Stimulated activated CD4-positive, alpha-beta T cell treated with anti-CD3 and anti-CD28 coated beads, Interleukin-4, amount 100 ng/mL, for 1 hour (primary cell): Measurements from ENCODE around the gene AP3D1.
"Not testable (repeated sequence)": the region's sequence is repeated elsewhere in the genome, so short reads cannot be mapped to it uniquely, and the experiment has no call there.

Experiments used
- DNase-seq: peaks from one replicate; pipeline ENCODE4 v3.0.0-alpha.2; 2020

The AP3D1 gene

GRCh38 chr19:2108251-2109016 is 42.9 kb downstream of the AP3D1 start:
- DNase-seq = no peak

DNA sequence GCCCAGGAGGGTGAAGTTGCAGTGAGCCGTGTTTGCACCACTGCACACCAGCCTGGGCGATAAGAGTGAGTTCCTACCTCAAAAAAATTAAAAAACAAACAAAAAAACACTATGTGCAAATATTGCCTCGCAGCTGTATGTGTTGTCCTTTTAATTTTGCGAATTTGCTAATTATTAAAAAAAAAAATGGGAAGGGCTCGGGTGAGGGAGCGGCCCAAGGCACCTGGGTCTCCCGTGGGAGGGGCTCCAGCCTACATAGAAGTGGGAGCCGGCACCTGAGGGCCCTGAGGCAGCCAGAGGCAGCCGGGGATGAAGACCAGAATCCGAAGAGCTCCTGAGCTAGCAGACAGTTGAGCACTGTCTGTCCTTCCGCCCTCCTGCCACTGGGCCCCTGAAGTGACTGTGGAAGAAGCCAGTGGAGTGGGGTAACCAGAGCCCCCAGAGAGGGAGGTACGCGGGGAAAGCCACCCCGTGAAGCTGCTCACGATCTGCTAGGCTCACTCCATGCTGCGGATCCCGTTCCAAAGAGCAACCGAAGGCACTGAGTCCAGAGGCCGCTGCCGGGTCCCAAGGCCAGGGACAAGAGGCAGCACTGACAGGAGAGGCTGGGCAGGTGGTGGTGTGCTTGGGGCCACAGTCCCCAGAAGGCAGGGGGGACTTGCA is 48.2 kb downstream of the AP3D1 start:
- DNase-seq = no peak

DNA sequence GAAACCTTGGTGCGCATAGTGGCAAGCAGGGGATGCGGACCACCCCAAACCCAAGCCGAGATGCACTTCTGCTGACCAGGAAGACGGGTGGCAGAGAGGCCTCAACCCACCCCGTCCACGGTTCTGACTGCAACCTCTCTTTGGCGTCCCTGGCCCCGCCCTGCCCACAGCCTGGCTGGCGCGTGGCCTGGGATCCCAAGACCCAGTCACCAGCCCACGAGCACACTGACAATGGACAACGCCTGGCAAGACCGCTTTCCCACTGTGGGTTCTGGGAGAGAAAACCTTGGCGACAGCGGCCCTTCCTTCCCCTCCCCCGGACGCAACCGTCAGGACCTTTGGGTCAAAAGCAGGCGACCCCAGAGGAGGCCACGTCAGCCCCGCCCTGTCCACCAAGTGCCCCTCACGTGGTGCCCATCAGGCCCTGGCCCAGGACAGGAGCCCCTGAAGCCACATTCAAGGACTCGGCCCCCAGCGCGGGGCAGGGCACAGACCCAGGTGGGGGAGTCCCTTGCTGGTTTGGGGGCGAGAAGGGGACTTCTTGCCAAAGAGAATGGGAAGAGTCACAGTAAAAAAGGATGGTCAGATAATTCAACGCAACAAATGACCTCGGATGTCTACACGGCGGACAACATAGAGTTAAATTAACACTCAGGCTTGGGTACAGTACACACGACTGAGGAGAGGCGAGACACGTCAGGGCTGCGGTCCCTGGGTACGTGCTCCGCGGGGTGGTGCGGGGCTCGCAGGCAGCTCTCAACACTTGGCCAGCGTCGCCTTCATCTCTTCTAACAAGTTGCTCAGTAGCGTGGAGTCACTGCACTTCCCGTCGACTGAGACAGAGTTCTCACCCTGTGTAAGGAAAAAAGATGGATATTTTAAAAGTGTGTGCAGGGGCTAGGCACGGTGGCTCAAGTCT is 49.7 kb downstream of the AP3D1 start:
- DNase-seq = no peak

- no peak for DNase-seq
These were observed 50.7 kb downstream of the AP3D1 start for GRCh38 chr19:2100719-2101061.

GRCh38 chr19:2099937-2100718 is 51.2 kb downstream of the AP3D1 start:
- DNase-seq = no peak

DNA sequence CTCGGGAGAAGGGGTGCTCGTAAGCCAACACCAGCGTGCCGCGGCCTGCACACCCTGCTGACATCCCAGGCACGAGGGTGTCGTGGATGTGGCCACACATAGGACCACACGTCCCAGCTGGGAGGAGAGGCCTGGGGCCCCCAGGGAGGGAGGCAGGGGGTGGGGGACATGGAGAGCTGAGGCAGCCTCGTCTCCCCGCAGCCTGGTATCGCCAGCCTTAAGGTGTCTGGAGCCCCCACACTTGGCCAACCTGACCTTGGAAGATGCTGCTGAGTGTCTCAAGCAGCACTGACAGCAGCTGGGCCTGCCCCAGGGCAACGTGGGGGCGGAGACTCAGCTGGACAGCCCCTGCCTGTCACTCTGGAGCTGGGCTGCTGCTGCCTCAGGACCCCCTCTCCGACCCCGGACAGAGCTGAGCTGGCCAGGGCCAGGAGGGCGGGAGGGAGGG is 52.3 kb downstream of the AP3D1 start:
- DNase-seq = no peak

DNA sequence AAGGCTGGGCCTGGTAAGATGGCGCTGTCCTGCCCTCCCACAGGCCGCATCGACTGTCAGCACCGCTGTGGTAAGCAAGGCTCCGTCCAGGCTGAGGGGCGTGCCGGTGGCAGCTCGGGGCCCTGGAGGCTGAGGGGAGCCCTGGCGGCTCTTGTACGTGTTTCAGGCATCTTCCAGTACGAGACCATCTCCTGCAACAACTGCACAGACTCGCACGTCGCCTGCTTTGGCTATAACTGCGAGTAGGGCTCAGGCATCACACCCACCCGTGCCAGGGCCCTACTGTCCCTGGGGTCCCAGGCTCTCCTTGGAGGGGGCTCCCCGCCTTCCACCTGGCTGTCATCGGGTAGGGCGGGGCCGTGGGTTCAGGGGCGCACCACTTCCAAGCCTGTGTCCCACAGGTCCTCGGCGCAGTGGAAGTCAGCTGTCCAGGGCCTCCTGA is 53.5 kb downstream of the AP3D1 start:
- DNase-seq = no peak

DNA sequence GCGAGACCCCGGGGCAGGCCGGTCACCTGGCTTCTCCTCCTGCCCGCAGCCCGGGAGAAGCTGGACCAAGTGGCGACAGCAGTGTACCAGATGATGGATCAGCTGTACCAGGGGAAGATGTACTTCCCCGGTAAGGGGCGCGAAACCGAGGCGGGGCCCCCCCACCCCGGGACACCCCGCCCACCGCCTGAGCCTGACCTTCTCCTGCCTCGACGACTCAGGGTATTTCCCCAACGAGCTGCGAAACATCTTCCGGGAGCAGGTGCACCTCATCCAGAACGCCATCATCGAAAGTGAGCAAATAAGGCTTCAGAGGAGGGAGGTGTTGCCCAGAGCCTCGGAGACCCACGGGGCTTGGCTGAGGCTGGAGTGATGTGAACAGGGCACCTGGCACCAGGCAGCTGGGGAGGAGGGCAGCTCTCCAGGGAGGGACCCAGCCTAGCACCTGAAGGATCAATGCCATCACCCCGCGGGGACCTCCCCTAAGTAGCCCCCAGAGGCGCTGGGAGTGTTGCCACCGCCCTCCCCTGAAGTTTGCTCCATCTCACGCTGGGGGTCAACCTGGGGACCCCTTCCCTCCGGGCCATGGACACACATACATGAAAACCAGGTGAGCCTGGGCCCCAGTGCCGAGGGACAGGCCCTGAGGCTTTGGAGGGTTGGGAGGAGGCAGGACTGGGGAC is 54.0 kb downstream of the AP3D1 start:
- peak; percentile 65 for DNase-seq

DNA sequence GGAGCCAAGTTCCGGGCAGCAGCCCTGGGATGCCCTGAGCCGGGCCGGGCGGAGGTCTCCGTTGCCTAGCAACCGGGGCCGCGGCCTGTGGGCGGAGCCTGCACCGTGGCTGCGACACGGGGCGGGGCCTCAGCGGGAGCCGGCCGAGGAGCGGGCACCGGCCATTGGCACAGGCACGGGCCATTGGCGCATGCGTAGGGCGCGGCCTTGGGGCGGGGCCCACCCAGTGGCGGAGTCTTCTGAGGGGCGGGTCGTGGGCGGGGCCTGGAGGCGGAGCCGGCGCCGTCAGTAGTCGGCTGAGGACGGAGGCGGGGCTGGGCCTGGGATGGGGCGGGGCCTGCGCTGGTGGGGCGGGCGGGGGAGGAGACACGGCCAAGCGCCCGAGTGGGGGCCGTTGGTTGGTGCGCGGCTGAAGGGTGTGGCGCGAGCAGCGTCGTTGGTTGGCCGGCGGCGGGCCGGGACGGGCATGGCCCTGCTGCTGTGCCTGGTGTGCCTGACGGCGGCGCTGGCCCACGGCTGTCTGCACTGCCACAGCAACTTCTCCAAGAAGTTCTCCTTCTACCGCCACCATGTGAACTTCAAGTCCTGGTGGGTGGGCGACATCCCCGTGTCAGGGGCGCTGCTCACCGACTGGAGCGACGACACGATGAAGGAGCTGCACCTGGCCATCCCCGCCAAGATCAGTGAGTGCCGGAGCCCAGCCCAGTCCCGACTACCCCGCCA is 54.7 kb downstream of the AP3D1 start, which contains the start of gene IZUMO4:
IZUMO4 (plus strand) TSS at position 436 of the 723 bp plus-strand sequence; CDS start at position 467, 31 bp downstream.
- DNase-seq = peak; percentile 100

DNA sequence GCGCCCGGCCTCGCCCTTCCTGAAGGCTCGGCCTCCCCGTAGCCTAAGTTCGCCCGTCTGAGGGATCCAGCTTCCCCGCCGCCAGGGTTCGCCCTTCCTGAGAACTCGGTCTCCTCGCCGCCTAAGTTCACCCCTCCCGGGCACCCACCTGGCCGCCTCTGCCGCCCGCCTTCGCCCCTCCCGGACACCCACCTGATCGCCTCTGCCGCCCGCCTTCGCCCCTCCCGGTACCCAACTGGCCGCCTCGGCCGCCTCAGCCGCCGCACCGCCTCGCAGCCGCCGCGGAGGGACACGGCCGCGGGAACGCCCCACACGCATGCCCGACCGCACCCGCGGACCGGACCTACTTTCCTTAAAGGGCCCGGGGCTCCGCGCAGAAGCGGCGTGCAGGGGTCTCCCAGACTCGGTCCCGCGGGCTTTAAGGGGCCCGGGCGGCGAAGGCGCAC is 55.3 kb downstream of the AP3D1 start, which contains the start of gene MOB3A:
MOB3A (minus strand) TSS at position 293 of the 446 bp plus-strand sequence. CDS start 17,766 bp downstream, outside the sequence.
- DNase-seq = peak; percentile 84

DNA sequence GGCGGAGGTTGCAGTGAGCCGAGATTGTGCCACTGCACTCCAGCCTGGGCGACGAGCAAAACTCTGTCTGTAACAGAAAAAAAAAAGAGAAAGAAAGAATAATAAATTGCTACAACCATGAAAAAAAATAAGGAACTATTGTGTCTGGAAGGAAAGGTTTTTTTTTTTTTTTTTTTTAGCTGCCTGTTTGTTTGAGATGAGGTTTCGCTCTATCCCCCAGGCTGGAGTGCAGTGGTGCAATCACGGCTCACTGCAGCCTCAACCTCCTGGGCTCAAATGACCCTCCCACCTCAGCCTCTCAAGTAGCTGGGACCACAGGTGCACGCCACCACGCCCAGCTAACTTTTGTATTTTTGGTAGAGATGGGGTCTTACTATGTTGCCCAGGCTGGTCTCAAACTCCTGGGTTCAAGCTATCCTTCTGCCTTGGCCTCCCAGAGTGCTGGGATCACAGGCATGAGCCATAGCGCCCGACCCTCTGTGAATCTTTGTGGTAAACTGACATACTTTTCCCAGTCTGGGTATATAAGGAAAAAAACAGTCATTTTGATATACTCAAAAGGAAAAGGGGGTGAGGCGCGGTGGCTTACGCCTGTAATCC is 59.3 kb downstream of the AP3D1 start:
- DNase-seq = not testable (repeated sequence)

DNA sequence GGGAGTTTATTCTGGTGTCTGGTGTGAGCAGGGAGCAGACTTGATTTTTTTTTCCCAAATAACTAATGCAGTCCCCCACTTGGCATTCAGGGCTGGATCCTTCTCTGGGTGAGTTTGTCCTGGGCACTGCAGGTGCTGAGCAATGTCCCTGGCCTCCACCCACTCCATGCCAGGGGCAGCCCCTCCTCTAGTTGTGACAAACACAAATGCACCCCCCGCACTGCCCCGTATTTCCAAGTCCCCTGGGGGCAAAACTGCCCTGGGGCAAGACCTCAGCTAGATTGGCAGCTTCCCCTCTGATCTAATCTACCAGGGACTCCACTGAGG is 61.7 kb downstream of the AP3D1 start:
- DNase-seq = no peak

- no peak for DNase-seq
These were observed 62.2 kb downstream of the AP3D1 start for GRCh38 chr19:2089001-2089711.

DNA sequence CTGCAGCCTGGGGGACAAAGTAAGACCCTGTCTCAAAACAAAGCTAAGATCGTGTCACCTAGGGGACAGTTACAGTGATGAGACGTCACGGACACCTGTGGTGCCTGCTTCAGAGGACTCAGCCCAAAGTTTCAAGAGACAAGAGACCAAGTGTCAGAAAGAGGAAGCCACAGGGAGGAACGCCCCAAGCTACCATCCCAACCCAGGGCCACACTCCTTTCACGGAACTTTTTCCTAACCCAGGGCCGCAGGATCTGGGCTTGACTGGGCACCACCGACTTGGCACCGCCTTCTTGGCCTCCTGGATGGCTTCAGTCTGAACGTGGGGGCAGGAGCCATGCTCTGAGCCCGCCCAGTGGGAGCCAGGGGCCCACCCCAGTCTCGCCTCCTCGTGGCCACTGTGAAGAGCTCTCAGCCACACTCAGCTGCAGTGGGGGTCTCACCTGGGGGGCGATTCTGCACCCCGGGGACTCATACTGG is 63.7 kb downstream of the AP3D1 start:
- no peak for DNase-seq

DNA sequence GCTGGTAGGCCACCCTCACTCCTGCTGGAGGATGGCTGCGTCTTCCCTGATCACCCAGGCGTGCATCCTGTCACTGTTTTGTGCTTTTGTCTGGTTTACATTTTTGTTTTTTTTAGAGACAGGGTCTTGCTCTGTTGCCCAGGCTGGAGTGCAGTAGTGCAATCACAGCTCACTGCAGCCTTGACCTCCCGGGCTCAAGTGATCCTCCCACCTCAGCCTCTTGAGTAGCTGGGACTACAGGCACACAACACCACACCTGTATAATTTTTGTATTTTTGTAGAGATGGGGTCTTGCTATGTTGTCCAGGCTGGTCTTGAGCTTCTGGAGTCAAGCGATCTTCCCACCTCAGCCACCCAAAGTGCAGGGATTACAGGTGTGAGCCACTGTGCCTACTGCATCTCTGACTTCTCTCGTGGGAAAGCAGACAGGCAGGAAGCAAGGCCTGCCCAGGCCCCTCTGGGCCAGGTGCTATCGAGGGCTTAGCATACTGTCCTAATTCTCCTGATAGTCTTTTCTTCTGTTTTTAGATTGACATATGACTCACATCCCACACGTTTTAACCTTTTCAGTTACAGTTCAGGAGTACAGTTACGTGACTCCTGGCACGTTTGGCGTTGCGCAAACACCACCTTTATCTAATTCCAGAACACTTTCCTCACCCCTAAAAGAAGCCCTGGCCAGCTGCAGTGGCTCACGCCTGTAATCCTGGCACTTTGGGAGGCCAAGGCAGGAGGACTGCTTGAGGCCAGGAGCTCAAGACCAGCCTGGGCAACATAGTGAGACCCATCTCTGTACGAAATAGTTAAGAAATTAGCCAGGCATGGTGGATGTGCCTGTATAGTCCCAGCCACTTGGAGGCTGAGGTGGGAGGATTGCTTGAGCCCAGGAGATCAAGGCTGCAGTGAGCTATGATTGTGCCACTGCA is 64.4 kb downstream of the AP3D1 start:
- DNase-seq = not testable (repeated sequence)

DNA sequence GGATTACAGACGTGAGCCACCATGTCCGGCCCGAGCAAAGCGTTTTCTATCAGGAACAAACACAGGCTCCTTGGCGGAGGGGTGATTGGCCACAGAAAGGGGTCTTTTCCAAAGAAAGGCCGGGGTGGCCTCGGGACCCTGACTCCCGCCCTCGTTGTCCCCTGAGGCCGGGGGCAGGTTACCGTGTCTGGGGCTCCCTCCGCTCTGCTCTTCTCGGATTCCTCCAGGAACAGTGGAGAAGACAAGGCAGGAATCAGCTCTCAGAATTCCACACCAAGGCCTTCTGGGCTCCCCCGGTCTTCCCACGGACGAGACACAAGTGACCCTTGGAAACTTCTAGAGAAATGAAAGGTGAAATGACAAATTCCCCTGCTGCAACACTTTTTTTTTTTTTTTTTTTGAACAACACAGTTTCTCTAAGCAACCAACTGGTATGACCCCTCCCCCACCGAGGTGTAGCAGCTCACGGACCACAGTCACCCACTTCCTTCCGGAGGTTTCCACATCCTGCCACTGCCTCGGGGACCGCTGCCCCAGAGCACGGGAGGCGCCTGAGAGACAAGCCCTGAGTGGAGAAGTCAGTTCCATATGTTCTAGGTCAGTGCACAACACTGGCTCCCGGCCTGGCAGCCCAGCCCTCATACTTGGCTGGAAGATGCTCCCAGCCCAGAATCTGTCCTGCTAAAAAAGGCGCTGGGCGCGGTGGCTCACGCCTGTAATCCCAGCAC is 66.2 kb downstream of the AP3D1 start:
- DNase-seq = peak; percentile 82

GRCh38 chr19:2083174-2083854 is 68.1 kb downstream of the AP3D1 start:
- DNase-seq = peak; percentile 61
